Stomach smooth muscle (tissue), 2 donors: Measurements from ENCODE around the gene DMXL1.
"Not testable (repeated sequence)": the region's sequence is repeated elsewhere in the genome, so short reads cannot be mapped to it uniquely, and the experiment has no call there.

Experiments
- H3K27ac ChIP-seq: one replicate; pipeline ENCODE4 v1.7.0; 2013; ENCODE audit warnings: mild to moderate bottlenecking, low read length, inconsistent platforms
- H3K27me3 ChIP-seq, 2 donors: one replicate each; pipeline ENCODE4 v1.7.0; 2013; ENCODE audit warnings: low read length in 2 of 2; ENCODE audit not compliant: insufficient read depth in 2 of 2, control insufficient read depth in 1 of 2
- H3K36me3 ChIP-seq, 2 donors: one replicate each; pipeline ENCODE4 v1.7.0; 2013; ENCODE audit warnings: low read length in 2 of 2; ENCODE audit not compliant: control insufficient read depth in 2 of 2, insufficient read depth in 2 of 2
- H3K4me1 ChIP-seq: one replicate; pipeline ENCODE4 v1.7.0; 2013; ENCODE audit warnings: low read length; ENCODE audit not compliant: control insufficient read depth, insufficient read depth
- H3K4me3 ChIP-seq, 2 donors: one replicate each; pipeline ENCODE4 v1.7.0; 2013; ENCODE audit warnings: low read length in 2 of 2
- H3K9ac ChIP-seq, 2 donors: one replicate each; pipeline ENCODE4 v1.7.0; 2013; ENCODE audit warnings: low read length in 2 of 2, mild to moderate bottlenecking in 1 of 2
- H3K9me3 ChIP-seq, 2 donors: one replicate each; pipeline ENCODE4 v1.7.0; 2013; ENCODE audit warnings: low read length in 2 of 2; ENCODE audit not compliant: control insufficient read depth in 2 of 2
- donor health status: healthy.
- donor health status: Pancreatic carcinoma.

The DMXL1 gene

GRCh38 chr5:119080936-119081335 is 10.0 kb downstream of the DMXL1 start:
- Histone ChIP-seq H3K9ac (no peak overlapping the region), H3K27me3 (no peaks in the 10 kb centered on the region), H3K4me1 (no peaks in the 10 kb centered on the region), H3K4me3 (no peak overlapping the region), H3K36me3 (no peaks in the 10 kb centered on the region), H3K9me3 (no peaks in the 10 kb centered on the region), H3K27ac (no peak overlapping the region)

GRCh38 chr5:119082691-119083090 is 11.8 kb downstream of the DMXL1 start:
- no peak overlapping the region for H3K4me3 ChIP-seq

GRCh38 chr5:119083679-119084078 is 12.8 kb downstream of the DMXL1 start:
- H3K9me3 ChIP-seq = no peaks in the 10 kb centered on the region
- no peak overlapping the region for H3K9ac ChIP-seq
- H3K36me3 ChIP-seq = no peaks in the 10 kb centered on the region
- no peak overlapping the region for H3K4me3 ChIP-seq
- no peaks in the 10 kb centered on the region for H3K4me1 ChIP-seq
- H3K27me3 ChIP-seq = no peaks in the 10 kb centered on the region
- H3K27ac ChIP-seq = no peak overlapping the region

More at GRCh38 chr5:119082691-119083090, 11.8 kb downstream of the DMXL1 start:
- Histone ChIP-seq H3K27me3 (no peaks in the 10 kb centered on the region), H3K9ac (no peak overlapping the region), H3K27ac (no peak overlapping the region), H3K36me3 (no peaks in the 10 kb centered on the region), H3K4me1 (no peaks in the 10 kb centered on the region), H3K9me3 (no peaks in the 10 kb centered on the region)

- no peaks in the 10 kb centered on the region for H3K27me3 ChIP-seq
- no peak overlapping the region for H3K27ac ChIP-seq
- H3K9me3 ChIP-seq = no peaks in the 10 kb centered on the region
- no peak overlapping the region for H3K9ac ChIP-seq
- H3K4me1 ChIP-seq = no peaks in the 10 kb centered on the region
- no peaks in the 10 kb centered on the region for H3K36me3 ChIP-seq
- H3K4me3 ChIP-seq = no peak overlapping the region
Observed at GRCh38 chr5:119088438-119088837, 17.6 kb downstream of the DMXL1 start.

GRCh38 chr5:119095611-119096010 is 24.7 kb downstream of the DMXL1 start:
- Histone ChIP-seq H3K27me3 (no peaks in the 10 kb centered on the region), H3K9me3 (no peaks in the 10 kb centered on the region), H3K4me1 (no peaks in the 10 kb centered on the region), H3K4me3 (no peak overlapping the region), H3K36me3 (peaks cover 0 to 4% of the 10 kb centered on the region in 2 donors), H3K9ac (no peak overlapping the region), H3K27ac (no peak overlapping the region)

GRCh38 chr5:119105971-119106370 is 35.1 kb downstream of the DMXL1 start:
- Histone ChIP-seq H3K36me3 (peaks cover 2 to 5% of the 10 kb centered on the region in 2 donors), H3K4me1 (no peaks in the 10 kb centered on the region), H3K27me3 (no peaks in the 10 kb centered on the region), H3K27ac (no peak overlapping the region), H3K9me3 (no peaks in the 10 kb centered on the region), H3K9ac (no peak overlapping the region), H3K4me3 (no peak overlapping the region)

GRCh38 chr5:119112151-119112550 is 41.3 kb downstream of the DMXL1 start:
- Histone ChIP-seq H3K4me3 (no peak overlapping the region), H3K9ac (no peak overlapping the region), H3K27ac (no peak overlapping the region), H3K36me3 (peaks cover 10 to 13% of the 10 kb centered on the region in 2 donors), H3K27me3 (no peaks in the 10 kb centered on the region), H3K9me3 (no peaks in the 10 kb centered on the region), H3K4me1 (no peaks in the 10 kb centered on the region)

- no peak overlapping the region for H3K9ac ChIP-seq
- H3K27me3 ChIP-seq = no peaks in the 10 kb centered on the region
- no peak overlapping the region for H3K27ac ChIP-seq
- no peaks in the 10 kb centered on the region for H3K4me1 ChIP-seq
- H3K9me3 ChIP-seq = no peaks in the 10 kb centered on the region
- H3K36me3 ChIP-seq = peaks cover 17 to 31% of the 10 kb centered on the region in 2 donors
- H3K4me3 ChIP-seq = no peak overlapping the region
Observed at GRCh38 chr5:119117237-119117636, 46.4 kb downstream of the DMXL1 start.

- peaks cover 17 to 31% of the 10 kb centered on the region in 2 donors for H3K36me3 ChIP-seq
- no peak overlapping the region for H3K4me3 ChIP-seq
- no peaks in the 10 kb centered on the region for H3K4me1 ChIP-seq
- H3K27me3 ChIP-seq = no peaks in the 10 kb centered on the region
- no peak overlapping the region for H3K27ac ChIP-seq
- no peaks in the 10 kb centered on the region for H3K9me3 ChIP-seq
- no peak overlapping the region for H3K9ac ChIP-seq
Observed at GRCh38 chr5:119118000-119118399, 47.1 kb downstream of the DMXL1 start.

GRCh38 chr5:119120893-119121292 is 50.0 kb downstream of the DMXL1 start:
- Histone ChIP-seq H3K9ac (no peak overlapping the region), H3K27me3 (no peaks in the 10 kb centered on the region), H3K4me3 (no peak overlapping the region), H3K9me3 (no peaks in the 10 kb centered on the region), H3K36me3 (peaks cover 18 to 28% of the 10 kb centered on the region in 2 donors), H3K4me1 (no peaks in the 10 kb centered on the region), H3K27ac (no peak overlapping the region)

GRCh38 chr5:119122474-119122873 is 51.6 kb downstream of the DMXL1 start:
- H3K9ac ChIP-seq, H3K4me3 ChIP-seq, H3K4me1 ChIP-seq, H3K9me3 ChIP-seq, H3K27ac ChIP-seq, H3K27me3 ChIP-seq: not testable (repeated sequence)
- H3K36me3 ChIP-seq = peaks cover 6 to 16% of the 10 kb centered on the region in 2 donors
